Duodenal mucosa (tissue), 2 donors: Measurements from ENCODE around the gene TMEM218.

Experiments
- H3K27ac ChIP-seq: one replicate; pipeline ENCODE4 v1.7.0; 2013; ENCODE audit warnings: low read depth, low read length
- H3K27me3 ChIP-seq, 2 donors: one replicate each; pipeline ENCODE4 v1.7.0; 2013; ENCODE audit warnings: low read length in 2 of 2, control low read depth in 1 of 2; ENCODE audit not compliant: insufficient read depth in 2 of 2, control insufficient read depth in 1 of 2
- H3K36me3 ChIP-seq, 2 donors: one replicate each; pipeline ENCODE4 v1.7.0; 2013; ENCODE audit warnings: low read length in 2 of 2, control low read depth in 1 of 2; ENCODE audit not compliant: insufficient read depth in 2 of 2, control insufficient read depth in 1 of 2
- H3K4me1 ChIP-seq, 2 donors: one replicate each; pipeline ENCODE4 v1.7.0; 2013; ENCODE audit warnings: low read length in 2 of 2, control low read depth in 1 of 2; ENCODE audit not compliant: insufficient read depth in 2 of 2, control insufficient read depth in 1 of 2
- H3K4me3 ChIP-seq, 2 donors: one replicate each; pipeline ENCODE4 v1.7.0; 2013; ENCODE audit warnings: low read length in 2 of 2, low read depth in 1 of 2
- H3K9ac ChIP-seq, 2 donors: one replicate each; pipeline ENCODE4 v1.7.0; 2013; ENCODE audit warnings: low read length in 2 of 2, low read depth in 1 of 2
- H3K9me3 ChIP-seq, 2 donors: one replicate each; pipeline ENCODE4 v1.7.0; 2013; ENCODE audit warnings: low read length in 2 of 2, control low read depth in 1 of 2; ENCODE audit not compliant: control insufficient read depth in 1 of 2

The TMEM218 gene

DNA sequence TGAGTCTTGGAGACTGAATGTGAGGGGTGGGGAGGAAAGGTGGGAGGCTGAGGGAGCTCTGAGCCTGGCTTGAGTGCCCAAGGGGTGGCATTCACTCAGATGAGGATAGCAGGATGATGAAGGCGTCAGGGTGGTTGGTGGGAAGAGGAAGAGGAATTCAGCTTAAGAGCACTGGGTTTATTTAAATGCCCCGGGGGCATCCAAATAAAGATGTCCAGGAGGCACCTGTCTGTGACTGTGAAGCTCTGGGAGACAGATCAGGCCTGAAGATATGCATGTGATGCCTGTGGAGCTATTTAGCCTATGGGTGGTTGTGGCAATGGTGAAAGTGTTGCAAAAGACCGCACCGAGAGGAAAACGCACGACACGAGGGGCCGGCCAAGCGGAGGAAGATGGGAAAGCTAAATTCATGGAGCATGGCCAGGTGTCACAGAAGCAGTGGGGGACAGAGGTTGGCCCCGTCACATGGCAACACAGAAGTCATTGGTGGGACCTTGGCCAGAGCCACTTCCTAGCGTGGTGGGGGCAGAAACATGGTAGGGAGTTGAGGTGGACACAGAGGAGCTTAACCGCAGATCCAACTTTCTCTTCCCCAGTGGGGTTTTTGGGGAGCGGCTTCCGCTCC is 32.8 kb downstream of the TMEM218 start:
- H3K27me3 ChIP-seq, result no peaks in the 10 kb centered on the region
- H3K4me3 ChIP-seq, result no peak overlapping the region
- H3K4me1 ChIP-seq, result peaks cover 6 to 18% of the 10 kb centered on the region in 2 donors
- H3K27ac ChIP-seq, result no peak overlapping the region
- no peaks in the 10 kb centered on the region for H3K36me3 ChIP-seq
- H3K9ac ChIP-seq, result no peak overlapping the region
- no peaks in the 10 kb centered on the region for H3K9me3 ChIP-seq

DNA sequence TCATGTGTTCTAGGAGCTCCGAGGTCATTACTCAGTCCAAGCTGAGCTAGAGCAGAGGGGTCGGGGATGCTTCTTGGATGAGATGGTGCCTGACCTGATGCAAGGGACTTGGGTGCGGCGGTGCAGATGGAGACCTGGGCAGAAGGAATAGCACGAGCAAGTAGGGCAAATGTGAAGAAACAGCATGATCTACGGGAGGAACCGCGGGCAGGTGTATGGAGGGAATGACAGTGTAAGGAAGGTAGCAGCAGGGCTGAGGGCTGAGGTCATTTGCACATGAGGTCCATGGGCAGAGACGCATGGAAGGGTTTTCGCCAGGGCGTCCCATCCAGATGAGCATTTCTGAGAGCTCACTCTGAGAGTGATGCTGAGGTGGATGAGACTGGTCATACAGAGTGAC is 33.4 kb downstream of the TMEM218 start:
- Histone ChIP-seq H3K27me3 (no peaks in the 10 kb centered on the region), H3K36me3 (no peaks in the 10 kb centered on the region), H3K27ac (no peak overlapping the region), H3K9me3 (no peaks in the 10 kb centered on the region), H3K4me1 (peaks cover 6 to 24% of the 10 kb centered on the region in 2 donors), H3K4me3 (no peak overlapping the region), H3K9ac (no peak overlapping the region)

- no peaks in the 10 kb centered on the region for H3K36me3 ChIP-seq
- peaks cover 17 to 38% of the 10 kb centered on the region in 2 donors for H3K4me1 ChIP-seq
- no peak overlapping the region for H3K27ac ChIP-seq
- H3K9ac ChIP-seq, result no peak overlapping the region
- H3K4me3 ChIP-seq, result no peak overlapping the region
- no peaks in the 10 kb centered on the region for H3K27me3 ChIP-seq
- H3K9me3 ChIP-seq, result no peaks in the 10 kb centered on the region
Observed at GRCh38 chr11:125076378-125076945, 35.0 kb downstream of the TMEM218 start.

GRCh38 chr11:125075900-125076317 is 35.5 kb downstream of the TMEM218 start:
- Histone ChIP-seq H3K27ac (no peak overlapping the region), H3K9me3 (no peaks in the 10 kb centered on the region), H3K36me3 (no peaks in the 10 kb centered on the region), H3K27me3 (no peaks in the 10 kb centered on the region), H3K9ac (no peak overlapping the region), H3K4me3 (no peak overlapping the region), H3K4me1 (peaks cover 23 to 43% of the 10 kb centered on the region in 2 donors)

- Histone ChIP-seq H3K27me3 (no peaks in the 10 kb centered on the region), H3K9ac (no peak overlapping the region), H3K27ac (no peak overlapping the region), H3K36me3 (no peaks in the 10 kb centered on the region), H3K4me3 (no peak overlapping the region), H3K9me3 (no peaks in the 10 kb centered on the region), H3K4me1 (peaks cover 30 to 49% of the 10 kb centered on the region in 2 donors)
Observed at GRCh38 chr11:125075242-125075625, 36.2 kb downstream of the TMEM218 start.

DNA sequence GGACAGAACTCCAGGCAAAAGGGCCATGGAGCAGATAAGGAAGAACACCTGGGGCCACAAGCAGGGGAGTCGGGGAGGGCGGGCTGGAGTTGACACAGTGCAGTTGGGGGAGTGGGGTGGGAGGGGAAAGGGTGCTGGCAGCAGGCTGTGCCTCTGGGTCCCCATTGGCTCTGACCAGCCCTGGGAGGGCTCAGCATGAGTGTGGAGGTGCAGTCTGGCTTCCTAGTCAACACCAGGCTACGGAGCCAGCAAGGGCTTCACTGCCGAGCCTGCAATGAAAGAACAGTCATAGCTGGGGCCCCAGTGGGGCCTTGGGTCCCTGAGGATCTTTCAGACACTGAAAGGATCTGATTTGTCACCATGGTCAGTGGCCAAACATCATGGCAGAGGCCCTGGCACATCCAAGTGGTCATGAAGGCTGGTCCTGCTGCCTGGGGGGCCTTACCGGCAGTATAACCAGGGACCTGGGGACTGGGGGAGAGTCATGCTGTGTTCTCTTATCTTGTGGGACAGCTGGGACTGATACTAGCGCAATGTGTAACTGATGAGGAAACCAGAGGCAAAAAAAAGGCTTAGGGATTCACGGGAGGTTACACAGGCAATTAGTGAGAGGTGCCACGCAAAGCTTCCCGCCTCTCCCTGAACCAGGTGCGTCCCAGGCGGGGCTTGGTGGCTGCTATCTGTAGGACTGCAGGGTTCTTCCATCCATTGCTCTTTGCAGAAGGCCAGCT is 36.8 kb downstream of the TMEM218 start:
- Histone ChIP-seq H3K4me3 (no peak overlapping the region), H3K36me3 (no peaks in the 10 kb centered on the region), H3K4me1 (peaks cover 35 to 55% of the 10 kb centered on the region in 2 donors), H3K27me3 (no peaks in the 10 kb centered on the region), H3K9ac (no peak overlapping the region), H3K9me3 (no peaks in the 10 kb centered on the region), H3K27ac (no peak overlapping the region)

DNA sequence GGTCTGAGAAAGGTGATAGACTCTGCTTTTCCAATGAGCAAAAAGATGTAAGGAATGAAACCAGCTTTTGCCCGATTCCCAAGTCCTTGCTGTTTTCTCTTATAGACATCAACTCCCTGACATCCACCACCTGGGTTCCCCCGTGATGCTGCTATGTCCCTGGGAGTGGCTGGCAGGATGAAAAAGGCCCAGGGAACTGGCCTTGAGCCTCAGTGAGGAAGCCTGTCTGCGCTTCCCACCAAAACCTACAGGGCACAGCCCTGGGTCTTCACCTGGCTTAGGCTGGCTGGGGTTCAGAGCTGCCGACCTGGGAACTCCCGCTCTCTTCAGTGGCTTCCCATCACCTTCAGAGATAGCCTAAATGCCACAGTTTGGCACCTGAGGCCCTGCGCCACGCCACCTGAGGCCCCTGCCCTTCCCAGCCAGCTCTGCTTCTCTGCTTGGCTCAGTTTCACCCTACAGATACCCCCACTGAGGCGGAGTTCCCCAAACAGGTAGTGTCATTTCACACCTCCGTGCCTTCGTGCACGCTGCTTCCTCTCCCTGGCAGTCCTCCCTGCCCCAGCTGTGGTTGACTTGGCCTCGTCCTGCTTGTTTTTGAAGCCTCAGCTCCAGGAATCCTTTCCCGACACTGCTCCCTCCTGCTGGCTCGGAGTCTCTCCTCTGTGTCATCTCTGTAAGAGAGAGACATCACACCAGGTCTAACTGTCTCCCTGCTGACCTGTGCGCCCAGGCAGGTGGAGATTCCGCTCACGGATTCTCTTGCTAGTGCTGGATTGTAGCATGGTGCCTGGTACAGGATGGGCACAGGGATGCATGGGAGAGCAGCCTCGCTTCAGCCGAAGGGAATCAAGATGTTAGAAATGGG is 37.6 kb downstream of the TMEM218 start:
- Histone ChIP-seq H3K27me3 (no peaks in the 10 kb centered on the region), H3K9ac (no peak overlapping the region), H3K36me3 (no peaks in the 10 kb centered on the region), H3K4me3 (no peak overlapping the region), H3K27ac (no peak overlapping the region), H3K9me3 (no peaks in the 10 kb centered on the region), H3K4me1 (peaks cover 44 to 62% of the 10 kb centered on the region in 2 donors)

DNA sequence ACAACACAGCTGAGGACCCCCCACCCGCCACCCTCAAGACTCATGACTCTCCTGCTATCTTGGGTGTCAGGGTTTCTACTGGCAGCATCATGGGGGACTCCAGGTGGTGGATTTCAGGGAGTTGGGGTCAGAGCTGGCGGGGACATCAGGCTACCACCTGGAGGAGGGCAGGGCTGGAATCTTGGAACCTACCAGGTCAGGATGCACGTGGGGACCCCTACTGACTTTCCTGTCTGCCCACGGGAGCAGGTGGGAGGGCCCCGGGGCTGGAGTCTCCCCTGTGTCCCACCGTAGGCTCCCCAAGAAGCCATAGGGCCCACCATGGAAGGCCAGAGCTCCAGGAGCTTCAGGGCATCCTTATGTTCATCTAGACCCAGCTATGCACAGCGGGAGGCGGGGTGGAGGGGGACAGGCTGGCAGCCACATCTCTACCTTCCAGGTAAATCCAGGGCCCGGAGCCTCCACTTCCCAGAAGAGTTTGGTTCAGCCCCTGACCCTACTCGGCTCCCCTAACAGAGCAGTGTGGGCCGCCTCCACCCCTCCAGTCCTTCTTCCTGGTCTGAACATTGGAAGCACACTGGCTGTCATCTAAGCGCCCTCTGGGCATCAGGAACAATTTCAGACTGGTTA is 38.4 kb downstream of the TMEM218 start:
- no peaks in the 10 kb centered on the region for H3K27me3 ChIP-seq
- H3K36me3 ChIP-seq, result no peaks in the 10 kb centered on the region
- H3K9me3 ChIP-seq, result no peaks in the 10 kb centered on the region
- no peak overlapping the region for H3K27ac ChIP-seq
- H3K4me3 ChIP-seq, result no peak overlapping the region
- peak overlapping the region in 1 of 2 donors; percentile 29 for H3K9ac ChIP-seq
- peaks cover 50 to 68% of the 10 kb centered on the region in 2 donors for H3K4me1 ChIP-seq

DNA sequence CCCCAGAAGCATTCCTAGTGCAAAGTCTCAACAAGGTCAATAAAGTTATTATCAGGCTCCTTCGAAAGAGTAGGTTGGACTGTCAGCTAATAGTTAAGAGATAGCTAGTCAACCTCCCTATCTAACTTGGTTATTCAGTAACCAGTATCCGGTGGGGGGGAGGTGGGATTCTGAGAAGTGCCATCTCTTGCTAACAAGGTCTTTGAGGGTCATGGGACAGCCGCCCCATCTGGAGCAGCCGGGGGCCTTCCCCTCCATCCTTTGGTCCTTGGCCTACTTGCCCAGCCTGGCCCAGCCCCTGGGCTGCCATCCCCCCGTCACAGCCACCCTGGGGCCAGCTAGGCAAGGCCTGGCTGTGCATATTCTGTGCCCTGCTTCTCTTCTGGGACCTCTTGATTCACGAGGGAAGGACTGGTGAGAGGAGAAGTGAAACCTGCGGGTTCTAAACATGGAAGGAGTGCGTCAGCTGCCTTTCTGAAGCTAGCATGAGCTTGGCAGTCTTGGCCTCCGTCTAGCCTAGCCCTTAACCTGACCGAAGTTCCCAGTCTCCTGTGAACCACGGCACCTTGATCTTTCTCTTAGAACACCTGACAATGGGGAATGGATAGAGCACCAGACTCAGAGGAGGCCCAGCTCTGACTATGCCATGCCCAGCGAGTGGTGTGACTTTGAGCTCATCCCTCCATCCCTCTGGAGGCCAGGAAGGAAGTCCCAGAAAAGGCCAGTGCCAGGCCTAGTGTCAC is 39.0 kb downstream of the TMEM218 start:
- Histone ChIP-seq H3K9ac (peak overlapping the region in 1 of 2 donors; percentile 29), H3K36me3 (no peaks in the 10 kb centered on the region), H3K27ac (no peak overlapping the region), H3K4me1 (peaks cover 50 to 68% of the 10 kb centered on the region in 2 donors), H3K9me3 (no peaks in the 10 kb centered on the region), H3K4me3 (peak overlapping the region in 1 of 2 donors; percentile 12), H3K27me3 (no peaks in the 10 kb centered on the region)
